ENCODE measurements around the gene ATF7.
"Not testable (repeated sequence)": the region's sequence is repeated elsewhere in the genome, so short reads cannot be mapped to it uniquely, and the experiment has no call there.

ATF7 gene

DNA sequence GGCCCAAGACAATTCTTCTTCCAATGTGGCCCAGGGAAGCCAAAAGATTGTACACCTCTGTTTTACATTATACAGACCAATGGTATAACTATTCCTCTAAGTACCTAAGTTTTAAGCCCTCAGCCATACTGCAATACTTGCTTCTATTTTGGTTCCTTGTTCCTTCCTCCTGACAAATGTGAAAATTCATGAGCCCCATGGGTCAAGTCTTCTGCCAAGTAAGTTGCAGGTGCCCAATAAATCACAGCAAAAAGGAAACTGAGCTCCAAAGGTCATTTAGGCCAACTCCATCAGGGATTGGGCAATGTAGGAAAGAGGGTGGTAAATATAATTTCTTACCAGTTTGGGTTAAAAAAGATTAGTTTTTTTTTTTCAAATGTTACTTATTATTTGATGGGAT, 61.2 kb downstream of the ATF7 start:
- no peak for DNase-seq (ENCODE audit: low read depth)

DNA sequence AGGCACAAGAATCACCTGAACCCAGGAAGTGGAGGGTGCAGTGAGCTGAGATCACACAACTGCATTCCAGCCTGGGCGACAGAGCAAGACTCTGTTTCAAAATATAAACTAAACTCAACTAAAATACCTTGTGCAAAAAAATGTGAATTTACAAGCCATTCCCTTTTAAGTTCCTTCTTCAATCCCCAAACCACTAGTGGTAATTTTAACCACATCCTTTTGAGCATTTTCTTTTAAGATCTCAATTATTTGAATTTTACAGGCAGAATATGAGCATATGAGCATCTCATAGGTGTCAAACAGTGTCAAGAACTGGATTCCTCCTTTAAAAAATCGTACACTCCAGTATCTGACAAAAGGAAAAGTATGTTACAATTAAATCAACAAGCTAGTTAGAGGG, 61.9 kb downstream of the ATF7 start:
- DNase-seq (ENCODE audit: low read depth), result no peak

DNA sequence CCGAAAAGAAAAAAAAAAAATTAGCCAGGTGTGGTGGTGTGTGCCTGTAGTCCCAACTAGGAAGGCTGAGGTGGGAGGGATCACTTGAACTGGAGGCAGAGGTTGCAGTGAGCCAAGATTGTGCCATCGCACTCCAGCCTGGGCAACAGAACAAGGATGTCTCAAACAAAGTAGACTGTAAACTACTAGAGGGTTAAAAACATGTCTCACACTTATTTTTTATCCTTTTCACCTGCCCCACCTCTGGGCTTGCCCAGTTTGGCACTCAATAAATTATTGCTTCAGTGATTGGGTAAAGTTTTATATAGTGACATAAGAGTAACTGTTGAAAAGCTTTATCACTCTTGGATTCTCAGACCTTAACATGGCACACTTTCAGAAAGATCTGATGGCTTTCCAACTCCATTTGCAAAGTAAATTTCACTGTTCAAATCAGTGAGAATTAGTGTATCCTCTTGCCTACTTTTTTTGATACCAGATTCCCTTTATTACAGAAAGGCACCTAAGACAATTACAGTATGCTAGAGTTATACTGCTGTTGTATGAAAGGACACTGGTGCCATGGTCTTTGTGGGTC, 62.6 kb downstream of the ATF7 start:
- no peak for DNase-seq (ENCODE audit: low read depth)

DNA sequence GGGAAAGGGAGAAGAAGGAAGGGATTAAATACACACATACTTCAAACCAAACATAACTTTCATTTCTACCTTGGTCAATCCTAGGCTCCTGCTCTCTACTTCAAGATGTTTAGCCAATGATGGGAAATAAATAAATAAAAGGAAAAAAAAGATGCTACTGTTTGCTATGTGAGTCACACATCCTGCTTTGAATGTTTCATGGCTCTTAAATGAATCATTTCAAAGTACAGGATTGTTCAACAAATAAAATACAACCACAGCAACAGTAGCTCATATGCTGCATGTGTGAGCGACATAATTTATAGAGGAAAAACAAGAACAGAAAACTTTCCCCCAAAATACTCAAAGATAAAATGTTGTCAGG, 64.6 kb downstream of the ATF7 start:
- DNase-seq (ENCODE audit: low read depth), result peak; percentile 64

DNA sequence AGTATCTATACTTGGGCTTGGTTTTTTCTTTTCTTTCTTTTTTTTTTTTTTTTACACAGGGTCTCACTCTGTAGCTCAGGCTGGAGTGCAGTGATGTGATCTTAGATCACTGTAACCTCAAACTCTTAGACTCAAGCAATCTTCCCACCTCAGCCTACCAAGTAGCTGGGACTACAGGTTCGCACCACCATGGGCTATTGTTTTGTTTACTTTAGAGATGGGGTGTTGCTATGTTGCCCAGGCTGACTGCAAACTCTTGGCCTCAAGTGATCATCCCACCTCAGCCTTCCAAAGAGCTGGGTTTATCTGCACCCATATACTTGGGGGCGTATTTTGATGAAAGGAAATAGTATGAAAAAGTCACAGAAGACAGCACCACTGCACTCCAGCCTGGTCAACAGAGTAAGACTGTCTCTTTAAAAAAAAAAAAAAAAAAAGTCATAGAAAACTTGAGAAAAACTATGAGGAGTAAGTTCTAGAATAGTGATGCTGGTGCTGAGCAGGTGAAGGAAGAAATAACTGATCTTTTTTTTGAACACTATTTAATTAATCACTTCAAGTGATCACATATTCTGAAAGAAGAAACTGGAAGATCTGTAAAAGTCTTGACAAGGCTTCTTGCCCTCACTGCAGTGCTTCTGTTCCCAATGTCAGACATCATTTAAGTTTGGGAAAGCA, 65.1 kb downstream of the ATF7 start:
- no peak for DNase-seq (ENCODE audit: low read depth)

DNA sequence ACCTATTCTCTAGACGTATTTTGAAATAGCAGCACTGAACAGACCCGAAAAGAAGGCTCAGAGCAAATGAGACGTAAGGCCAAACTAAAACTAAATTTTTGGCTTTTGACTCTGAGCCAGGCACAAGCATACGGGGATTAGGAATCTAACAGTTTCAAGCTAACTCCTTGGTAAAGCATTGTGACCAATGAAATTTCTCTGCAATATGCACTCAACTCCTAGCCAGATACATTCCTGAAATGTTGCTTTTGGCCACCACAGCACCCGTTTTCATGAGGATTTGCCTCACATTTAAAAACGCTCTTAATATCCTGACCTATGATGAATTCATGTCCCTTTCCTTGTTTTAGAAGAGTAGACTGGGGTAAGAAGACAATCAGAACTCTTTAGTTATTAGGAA, 65.8 kb downstream of the ATF7 start:
- peak; percentile 57 for DNase-seq (ENCODE audit: low read depth)

DNA sequence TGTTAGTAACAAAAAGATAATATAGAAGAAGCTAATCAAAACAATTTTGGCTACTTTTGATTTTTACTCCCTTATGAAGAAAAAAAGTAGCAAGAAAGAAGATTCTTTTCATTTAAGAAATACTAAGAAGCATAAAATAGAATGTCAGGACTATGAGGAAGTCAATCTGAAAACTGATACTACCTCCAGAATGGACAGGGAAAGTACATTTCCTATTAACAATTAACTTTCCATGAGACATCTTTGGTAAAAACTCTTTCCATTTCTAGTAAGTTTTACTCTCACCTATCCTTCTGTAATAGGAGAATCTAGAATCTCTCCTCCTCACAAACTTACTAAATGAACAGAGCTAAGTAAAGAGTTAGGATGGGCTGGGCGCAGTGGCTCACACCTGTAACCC, 67.6 kb downstream of the ATF7 start:
- no peak for DNase-seq (ENCODE audit: low read depth)

DNA sequence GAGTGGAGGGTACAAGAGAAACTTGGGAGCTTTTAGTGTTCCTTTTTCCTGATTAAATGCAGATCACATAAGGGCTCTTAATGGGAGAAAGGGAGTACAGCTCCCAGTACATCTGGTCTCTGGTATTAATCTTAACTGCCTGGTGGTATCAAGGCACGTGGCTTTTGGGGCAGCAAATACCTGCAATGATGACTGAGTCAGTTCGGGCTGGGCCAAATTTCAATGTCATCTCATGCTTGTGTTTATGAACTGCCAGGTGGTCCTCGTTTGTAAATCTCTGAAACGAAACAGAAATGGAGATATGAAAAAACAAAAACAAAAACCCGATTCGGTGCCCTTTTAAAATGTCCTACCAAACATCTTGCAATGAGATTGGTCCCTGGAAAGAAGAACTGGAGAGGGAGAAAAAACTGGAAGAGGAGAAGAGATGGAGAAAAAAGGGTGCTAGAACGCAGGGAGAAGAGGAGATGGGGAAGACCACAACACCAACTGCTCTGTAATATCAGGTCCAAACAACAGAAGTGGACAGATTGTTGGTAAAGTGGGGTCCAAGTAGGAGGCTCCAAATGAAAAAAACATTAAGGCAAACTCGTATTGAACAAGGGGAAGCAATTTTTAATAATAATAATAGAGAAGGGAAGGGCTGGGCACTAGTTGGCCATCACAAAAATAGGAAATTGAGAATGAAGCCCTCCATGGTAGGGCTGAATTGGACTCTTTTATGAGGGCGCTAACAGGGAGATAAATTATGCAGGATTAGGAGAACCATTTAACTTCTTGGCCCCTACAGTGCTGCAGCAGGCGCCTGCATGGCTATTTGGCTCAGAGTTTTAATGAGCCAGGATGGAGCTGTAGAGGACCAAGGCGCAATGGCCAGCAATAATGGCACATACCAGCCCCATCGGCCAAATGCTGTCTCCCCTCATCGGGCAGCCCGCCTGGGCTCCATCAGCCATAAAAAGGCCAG, 73.5 kb downstream of the ATF7 start:
- DNase-seq (ENCODE audit: low read depth), result no peak

DNA sequence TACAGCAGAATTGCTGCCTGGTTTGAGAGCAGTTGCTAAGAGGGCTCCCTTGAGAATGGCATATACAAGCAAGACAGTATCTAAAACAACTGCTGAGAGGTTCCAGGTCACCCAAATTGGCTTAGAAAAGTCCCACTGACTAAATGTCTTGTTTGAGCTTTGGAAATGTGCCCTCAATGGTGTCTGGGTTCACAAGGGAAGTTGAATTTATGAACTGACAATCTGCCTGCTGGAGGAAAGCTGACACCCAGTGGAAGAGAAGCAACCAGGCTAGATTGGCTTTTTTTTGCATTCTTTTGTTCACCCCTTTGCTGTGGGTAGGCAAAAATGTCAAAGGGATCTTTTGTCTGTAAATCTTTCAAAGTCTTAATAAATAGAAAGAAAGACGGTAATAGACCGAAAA, 74.3 kb downstream of the ATF7 start:
- no peak for DNase-seq (ENCODE audit: low read depth)

DNA sequence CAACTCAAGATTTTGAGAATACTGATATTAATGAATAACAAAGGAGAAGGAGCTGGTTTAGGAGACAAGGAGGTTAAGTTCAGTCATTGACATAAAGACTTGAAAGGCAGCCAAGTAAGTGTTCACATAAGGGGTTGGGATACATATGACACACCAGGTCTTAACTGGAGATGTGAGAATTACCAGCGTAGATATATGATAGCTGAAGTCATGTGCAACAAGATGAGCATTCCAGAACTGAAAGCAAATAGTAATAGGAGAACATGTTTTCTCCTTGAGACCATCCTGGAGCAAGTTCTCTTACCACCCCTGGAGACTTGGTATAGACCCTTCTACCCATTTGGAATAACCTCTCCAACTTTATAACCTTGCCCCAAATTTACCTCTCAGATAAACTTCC, 75.6 kb downstream of the ATF7 start:
- no peak for DNase-seq (ENCODE audit: low read depth)

DNA sequence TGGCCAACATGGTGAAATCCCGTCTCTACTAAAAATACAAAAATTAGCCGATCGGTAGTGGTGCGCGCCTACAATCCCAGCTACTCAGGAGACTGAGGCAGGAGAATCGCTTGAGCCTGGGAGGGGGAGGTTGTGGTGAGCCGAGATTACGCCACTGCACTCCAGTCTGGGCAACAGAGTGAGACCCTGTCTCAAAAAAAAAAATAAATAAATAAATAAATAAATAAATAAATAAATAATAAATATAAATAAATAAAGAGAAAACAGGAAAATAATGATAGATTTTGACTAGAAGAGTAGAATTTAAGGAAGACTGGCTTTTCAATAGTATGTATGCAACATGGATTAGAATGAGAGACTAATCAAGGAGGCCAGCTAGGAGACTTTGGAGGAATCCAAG, 76.1 kb downstream of the ATF7 start:
- not testable (repeated sequence) for DNase-seq (ENCODE audit: low read depth)

DNA sequence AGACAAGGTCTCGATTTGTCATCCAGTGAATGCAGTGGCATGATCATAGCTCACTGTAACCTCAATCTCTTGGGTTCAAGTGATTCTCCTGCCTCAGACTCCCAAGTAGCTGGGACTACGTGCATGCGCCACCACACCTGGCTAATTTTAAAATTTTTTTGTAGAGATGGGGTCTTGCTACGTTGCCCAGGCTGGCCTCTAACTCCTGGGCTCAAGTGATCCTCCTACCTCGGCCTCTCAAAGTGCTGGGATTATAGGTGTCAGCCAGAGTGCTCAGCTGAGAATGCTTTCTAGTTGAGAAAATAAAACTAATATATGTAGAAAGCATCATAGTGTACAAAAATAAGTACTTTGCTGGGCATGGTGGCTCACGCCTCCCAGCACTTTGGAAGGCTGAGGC, 77.8 kb downstream of the ATF7 start:
- not testable (repeated sequence) for DNase-seq (ENCODE audit: low read depth)

DNA sequence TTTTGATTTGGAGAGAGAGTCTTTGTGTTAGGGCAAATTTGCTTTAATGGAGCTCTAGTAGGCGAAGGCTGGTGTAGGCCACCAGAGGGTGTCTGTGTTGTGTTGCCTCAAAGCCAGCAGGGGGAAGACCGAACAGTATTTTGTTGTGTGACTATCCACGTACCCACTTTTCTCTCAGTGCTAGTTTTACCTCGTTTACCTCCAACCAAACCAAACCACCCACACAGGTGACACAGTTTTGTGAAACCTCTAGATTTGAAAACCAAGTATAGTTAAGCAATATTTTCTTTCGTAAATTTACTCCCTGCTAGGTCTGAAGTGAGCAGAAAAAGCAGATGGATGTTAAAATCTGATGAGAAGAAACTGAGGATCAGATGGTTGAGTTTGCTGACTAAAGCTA, 82.6 kb downstream of the ATF7 start:
- no peak for DNase-seq (ENCODE audit: low read depth)

DNA sequence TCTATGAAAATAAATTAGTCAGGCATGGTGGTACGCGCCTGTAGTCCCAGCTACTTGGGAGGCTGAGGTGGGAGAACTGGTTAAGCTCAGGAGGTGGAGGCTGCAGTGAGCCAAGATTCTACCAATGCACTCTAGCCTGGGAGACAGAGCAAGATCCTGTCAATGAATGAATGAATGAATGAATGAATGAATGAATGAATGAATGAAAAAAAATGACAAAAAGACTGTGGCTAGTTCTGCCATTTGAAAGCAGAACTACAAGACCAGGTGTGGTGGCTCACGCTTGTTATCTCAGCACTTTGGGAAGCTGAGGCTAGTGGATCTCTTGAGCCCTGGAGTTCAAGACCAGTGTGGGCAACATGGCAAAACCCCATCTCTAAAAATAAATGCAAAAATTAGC, 86.7 kb downstream of the ATF7 start:
- DNase-seq (ENCODE audit: low read depth), result no peak

DNA sequence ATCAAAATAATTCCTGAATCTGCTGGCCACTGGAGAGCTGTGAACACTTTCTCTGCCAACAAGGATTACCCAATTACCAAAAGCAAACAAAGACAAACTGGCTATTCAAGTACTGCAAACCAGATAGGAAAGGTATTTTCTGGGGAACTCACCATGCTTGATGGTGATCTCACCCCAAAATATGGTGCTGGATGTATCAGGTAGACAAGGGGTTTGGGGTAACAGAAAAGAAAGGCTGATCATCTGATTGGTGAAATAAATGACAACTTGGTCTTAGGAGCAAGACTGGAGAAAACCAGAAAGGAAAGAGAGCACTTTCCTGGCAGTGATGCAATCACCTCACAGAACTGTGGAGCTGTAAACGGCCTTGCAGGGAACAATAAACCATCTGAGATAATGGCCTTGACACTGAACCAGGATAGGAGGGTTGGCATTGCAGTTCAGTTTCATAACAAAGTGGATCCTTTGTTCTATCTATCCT, 87.9 kb downstream of the ATF7 start:
- no peak for DNase-seq (ENCODE audit: low read depth)

DNA sequence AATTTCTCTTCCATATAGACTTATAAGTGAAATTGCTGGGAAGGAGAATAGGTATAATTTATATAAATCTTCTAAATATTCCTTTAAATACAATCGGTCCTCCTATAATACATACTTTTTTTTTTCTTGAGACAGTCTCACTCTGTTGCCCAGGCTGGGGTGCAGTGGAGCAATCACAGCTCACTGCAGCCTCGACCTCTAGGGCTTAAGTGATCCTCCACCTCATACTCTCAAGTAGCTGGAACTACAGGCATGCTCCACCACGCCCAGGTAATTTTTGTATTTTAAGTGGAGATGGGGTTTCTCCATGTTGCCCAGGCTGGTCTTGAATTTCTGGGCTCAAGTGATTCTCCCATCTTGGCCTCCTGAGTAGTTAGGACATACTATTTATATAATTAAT, 89.2 kb downstream of the ATF7 start:
- DNase-seq (ENCODE audit: low read depth), result no peak

DNA sequence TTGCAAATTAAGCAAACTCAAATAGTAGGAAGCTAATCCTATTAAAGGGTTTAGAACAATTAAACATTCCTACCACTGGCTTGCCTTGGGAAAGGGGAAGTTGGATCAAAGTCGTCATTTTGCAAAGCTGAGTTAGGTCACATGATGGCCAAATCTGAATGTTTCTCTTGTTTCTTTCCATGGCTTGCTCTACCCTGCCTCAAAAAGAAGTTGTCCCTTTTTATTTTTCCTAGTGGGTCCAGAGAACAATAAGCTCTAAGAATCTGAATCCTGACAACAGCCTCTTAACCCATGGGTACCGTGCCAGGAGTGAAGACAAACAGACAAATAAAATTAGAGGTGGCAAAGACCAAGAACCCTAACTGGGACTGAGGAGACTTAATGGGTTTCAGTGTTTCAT, 92.7 kb downstream of the ATF7 start:
- no peak for DNase-seq (ENCODE audit: low read depth)

DNA sequence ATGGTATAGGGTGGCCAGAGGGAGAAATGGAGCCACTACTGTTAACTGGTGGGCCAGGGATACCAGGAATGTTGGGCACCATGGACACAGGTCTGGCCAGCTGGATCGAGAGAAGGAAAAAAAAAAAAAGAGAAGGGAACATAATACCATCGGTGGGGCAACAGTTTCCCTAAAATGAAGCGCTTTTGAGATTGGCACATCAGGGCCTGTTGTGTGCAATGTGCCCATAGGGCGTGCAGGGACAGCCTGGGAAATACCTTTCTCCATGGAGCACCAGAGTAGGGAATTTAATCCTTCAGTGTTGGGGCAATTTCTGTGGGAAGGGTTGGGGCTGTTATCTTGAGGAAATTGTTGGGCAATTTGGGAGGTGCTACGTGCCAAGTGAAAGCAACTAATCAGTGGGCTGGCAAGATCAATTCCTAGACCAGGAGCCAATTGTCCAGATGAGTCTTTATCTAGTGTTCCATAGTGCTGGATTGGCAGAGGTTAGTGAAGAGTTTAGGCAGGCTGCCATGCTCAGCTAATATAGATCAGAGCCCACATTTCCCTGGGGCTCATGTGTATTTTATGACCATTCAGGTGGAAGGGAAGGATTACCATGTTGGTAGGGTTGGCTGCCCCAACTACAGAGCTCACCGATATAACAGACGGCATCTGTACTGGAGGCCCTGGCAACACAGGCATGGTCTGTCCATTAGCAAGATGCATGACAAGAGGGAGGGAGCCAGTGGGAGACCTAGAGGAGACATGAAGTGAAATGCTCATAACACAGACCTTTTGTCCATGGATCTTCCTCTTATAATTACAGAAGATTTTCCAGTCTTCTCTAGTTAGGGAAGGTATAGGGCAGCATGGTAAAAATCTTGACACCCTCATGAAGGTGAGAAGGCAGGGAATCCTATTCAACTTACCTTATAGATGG, 93.4 kb downstream of the ATF7 start:
- no peak for DNase-seq (ENCODE audit: low read depth)

DNA sequence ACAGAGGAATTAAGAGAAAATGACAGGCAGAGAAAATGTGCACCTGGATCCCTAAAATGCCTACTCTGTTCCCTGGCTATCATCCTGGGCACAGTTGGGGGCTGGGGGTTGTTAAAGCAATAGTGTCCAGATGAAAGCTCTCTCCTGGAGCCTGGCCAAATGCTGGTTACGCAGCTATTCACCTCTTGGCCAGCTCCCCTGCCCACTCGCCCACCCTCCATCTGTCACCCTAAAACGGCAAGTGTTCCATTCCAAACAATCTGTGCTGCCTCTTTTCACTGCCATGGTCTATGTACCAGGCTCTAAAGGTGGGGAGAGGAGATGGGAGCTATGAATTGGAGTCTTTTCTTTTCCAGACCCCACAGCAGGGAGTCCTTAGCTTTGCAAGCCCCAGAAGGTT, 94.2 kb downstream of the ATF7 start:
- DNase-seq (ENCODE audit: low read depth), result no peak

DNA sequence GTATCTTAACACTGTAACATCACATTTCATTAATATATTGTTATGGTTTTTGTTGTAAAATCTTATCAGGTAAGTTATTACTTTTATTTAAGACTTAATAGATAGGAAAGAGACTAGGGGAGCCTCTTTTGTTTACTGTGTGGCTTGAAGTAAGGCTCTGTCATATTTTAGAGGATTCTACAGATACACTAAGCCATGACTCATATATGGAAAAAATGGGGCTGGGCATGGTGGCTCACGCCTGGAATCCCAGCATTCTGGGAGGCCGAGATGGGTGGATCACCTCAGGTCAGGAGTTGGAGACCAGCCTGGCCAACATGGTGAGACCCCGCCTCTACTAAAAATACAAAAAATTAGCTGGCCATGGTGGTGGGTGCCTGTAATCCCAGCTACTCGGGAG, 95.3 kb downstream of the ATF7 start:
- no peak for DNase-seq (ENCODE audit: low read depth)

DNA sequence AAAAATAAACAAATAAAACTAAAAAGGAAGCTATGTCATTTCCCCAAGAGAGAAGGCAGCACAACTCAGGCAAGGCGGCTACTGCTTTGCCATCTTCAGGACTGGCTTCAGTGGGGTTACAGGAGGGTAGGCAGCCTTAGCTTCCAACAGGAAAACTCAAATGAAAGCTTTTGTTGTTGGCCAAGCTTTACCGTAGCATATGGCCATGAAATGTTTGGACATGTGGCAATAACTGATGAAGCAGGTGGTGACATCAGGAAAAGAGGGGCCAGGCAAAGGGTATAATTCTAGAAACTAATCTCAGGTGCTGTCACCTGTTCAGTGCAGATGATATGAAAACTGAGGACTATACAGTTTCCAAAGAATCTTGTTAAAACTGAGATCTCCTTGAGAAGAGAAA, 96.1 kb downstream of the ATF7 start:
- DNase-seq (ENCODE audit: low read depth), result no peak

DNA sequence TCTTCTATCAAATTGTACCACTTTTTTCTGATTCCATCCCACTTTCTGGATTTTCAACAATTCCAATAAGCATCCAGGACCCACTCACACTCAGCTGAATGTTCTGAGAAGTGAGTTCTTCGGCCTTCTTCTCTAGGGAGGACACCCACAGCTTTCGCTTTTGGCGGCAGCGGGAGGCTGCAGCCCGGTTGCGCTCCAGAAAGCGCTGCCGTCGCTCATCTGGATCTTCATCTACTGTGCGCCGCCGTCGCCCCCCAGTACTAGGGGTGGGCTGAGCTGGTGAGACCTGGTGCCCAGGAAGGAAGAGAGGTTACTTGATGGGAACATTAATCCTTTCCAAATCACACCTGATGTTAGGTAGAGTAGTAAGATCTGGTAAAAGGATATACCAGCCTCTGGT, 101.7 kb downstream of the ATF7 start:
- no peak for DNase-seq (ENCODE audit: low read depth)
